ENCODE data around the gene ZFYVE21. TPM values are rescaled to one million over a fixed set of nuclear protein-coding genes. Genes with fewer than 3 reads are reported as not detected.

The ZFYVE21 gene
- total RNA-seq, 1 experiment from 2014 or later = 49.7 TPM

- Histone ChIP-seq H4K5ac (ENCODE audit: insufficient read length, low read depth, low read length) (no peak overlapping the region), H4K91ac (ENCODE audit: insufficient read length, low read depth, low read length) (no peak overlapping the region), H3K9ac (ENCODE audit: extremely low read depth, insufficient read length, low read length) (no peak overlapping the region), H3K4ac (ENCODE audit: low read depth, low read length) (no peak overlapping the region), H2BK15ac (ENCODE audit: low read depth, low read length) (no peak overlapping the region), H3T11ph (ENCODE audit: low read length) (no peak overlapping the region), H3K79me2 (ENCODE audit: insufficient read depth, low read length) (0 out of 2 replicates have a peak, but pooled peaks cover 2% of the 10 kb centered on the region), H2AFZ (ENCODE audit: low read length) (no peak overlapping the region), H4K8ac (replicated peaks; ENCODE audit: insufficient read length, low read depth, low read length) (no peak overlapping the region), H3K14ac (ENCODE audit: insufficient read depth, low read length) (no peak overlapping the region), H3K4me2 (ENCODE audit: insufficient read depth, insufficient read length, low read length) (no peak overlapping the region), H3K23ac (ENCODE audit: insufficient read length, low read depth, low read length) (no peak overlapping the region), H3K56ac (ENCODE audit: insufficient read length, low read depth, low read length) (no peak overlapping the region), H3K27ac (ENCODE audit: insufficient read length, low read depth, low read length) (no peak overlapping the region), H4K20me1 (ENCODE audit: control insufficient read depth, insufficient read depth, insufficient read length) (no peaks in the 10 kb centered on the region), H2BK20ac (ENCODE audit: low read depth, low read length, poor library complexity, severe bottlenecking) (no peak overlapping the region), H2BK12ac (ENCODE audit: insufficient read length, low read depth, low read length) (no peak overlapping the region), H2BK120ac (ENCODE audit: low read depth, low read length, poor library complexity, severe bottlenecking) (no peak overlapping the region), H3K4me1 (ENCODE audit: insufficient read depth, low read length) (no peaks in the 10 kb centered on the region), H2BK5ac (ENCODE audit: insufficient read length, low read length) (no peak overlapping the region), H3K18ac (ENCODE audit: insufficient read length, low read depth, low read length) (no peak overlapping the region), H3K79me1 (ENCODE audit: insufficient read depth, low read depth, low read length, poor library complexity, severe bottlenecking) (no peaks in the 10 kb centered on the region), H3K23me2 (ENCODE audit: insufficient read length, low read depth, low read length, poor library complexity, severe bottlenecking) (no peaks in the 10 kb centered on the region), H2AK5ac (ENCODE audit: insufficient read length, low read length) (no peak overlapping the region), H3K27me3 (ENCODE audit: insufficient read depth, low read length) (no peaks in the 10 kb centered on the region), H3K9me3 (ENCODE audit: control insufficient read depth, low read depth, low read length) (no peaks in the 10 kb centered on the region)
- Mint-ChIP-seq H3K27ac (no peak overlapping the region), H3K36me3 (ENCODE audit: insufficient read depth in 1 of 3, low read depth in 3 of 3) (peaks cover 13 to 76% (median 65%) of the 10 kb centered on the region in 3 experiments; a peak in 6 of 7 replicates), H3K9me3 (no peaks in the 10 kb centered on the region), H3K27me3 (ENCODE audit: low read depth) (no peaks in the 10 kb centered on the region), H3K4me1 (no peaks in the 10 kb centered on the region; a peak in 2 of 4 replicates), H3K4me3 (no peak overlapping the region)
- no peak for TF ChIP-seq CTCF (conservative IDR thresholded peaks at IDR 0.05)
- no peak for DNase-seq
- WGBS (ENCODE audit: extremely low coverage, insufficient read length, low lambda C conversion rate) = no CpG with 5 or more reads among the region's 15 CpGs
Observed at GRCh38 chr14:103684871-103685270, 30.7 kb upstream of the ZFYVE21 start.
